Parathyroid adenoma (tissue), 2 donors: Measurements from ENCODE around the gene TBC1D14.
A peak's percentile ranks its signal among the peaks of the same experiment; 100 is the strongest.

Experiments used
- H2AFZ ChIP-seq: fragments of 300-600 bp; sonication (generic); one replicate; pipeline ENCODE4 v1.7.0; 2017; ENCODE audit warnings: antibody characterized with exemption, mild to moderate bottlenecking
- H3K27ac ChIP-seq: fragments of 300-600 bp; sonication (generic); one replicate; pipeline ENCODE4 v1.7.0; 2017
- H3K27me3 ChIP-seq: fragments of 300-600 bp; sonication (generic); one replicate; pipeline ENCODE4 v1.7.0; 2017; ENCODE audit warnings: low read length; ENCODE audit not compliant: control insufficient read depth, insufficient read depth
- H3K36me3 ChIP-seq: fragments of 300-600 bp; sonication (generic); one replicate; pipeline ENCODE4 v1.7.0; 2017; ENCODE audit warnings: low read length; ENCODE audit not compliant: control insufficient read depth, insufficient read depth
- H3K4me1 ChIP-seq: fragments of 300-600 bp; sonication (generic); one replicate; pipeline ENCODE4 v1.7.0; 2017; ENCODE audit warnings: control low read depth
- H3K4me2 ChIP-seq: fragments of 300-600 bp; sonication (generic); one replicate; pipeline ENCODE4 v1.7.0; 2017; ENCODE audit warnings: low read length
- H3K4me3 ChIP-seq: fragments of 300-600 bp; sonication (generic); one replicate; pipeline ENCODE4 v1.7.0; 2017; ENCODE audit warnings: low read depth, low read length
- H3K79me2 ChIP-seq: fragments of 300-600 bp; sonication (generic); one replicate; pipeline ENCODE4 v1.7.0; 2017; ENCODE audit warnings: control low read depth
- H3K9ac ChIP-seq: fragments of 300-600 bp; sonication (generic); one replicate; pipeline ENCODE4 v1.7.0; 2017; ENCODE audit warnings: mild to moderate bottlenecking
- H3K9me3 ChIP-seq: fragments of 300-600 bp; sonication (generic); one replicate; pipeline ENCODE4 v1.7.0; 2017; ENCODE audit warnings: low read length; ENCODE audit not compliant: control insufficient read depth
- CTCF ChIP-seq: fragments of 300-600 bp; sonication (generic); IDR thresholded peaks from one replicate; pipeline ENCODE4 v1.7.0; 2017; ENCODE audit warnings: antibody characterized with exemption, mild to moderate bottlenecking
- donor health status: primary hyperparathyroidism.

The TBC1D14 gene

GRCh38 chr4:7062816-7063215 lies 153.2 kb downstream of the TBC1D14 start:
- no peaks in the 10 kb centered on the region for H3K36me3 ChIP-seq
- H3K4me1 ChIP-seq: no peaks in the 10 kb centered on the region

GRCh38 chr4:7063362-7063761 lies 153.7 kb downstream of the TBC1D14 start:
- Histone ChIP-seq H3K27ac (no peak overlapping the region), H3K36me3 (no peaks in the 10 kb centered on the region), H3K27me3 (no peaks in the 10 kb centered on the region), H3K4me2 (no peak overlapping the region), H3K9ac (no peak overlapping the region), H3K9me3 (no peaks in the 10 kb centered on the region), H2AFZ (no peak overlapping the region), H3K4me1 (no peaks in the 10 kb centered on the region), H3K4me3 (no peak overlapping the region), H3K79me2 (peaks cover 12% of the 10 kb centered on the region)
- TF ChIP-seq CTCF: no peak

More at GRCh38 chr4:7062816-7063215, 153.2 kb downstream of the TBC1D14 start:
- TF ChIP-seq CTCF: no peak
- H3K4me2 ChIP-seq: no peak overlapping the region
- H3K4me3 ChIP-seq: no peak overlapping the region
- no peak overlapping the region for H3K27ac ChIP-seq
- no peak overlapping the region for H3K9ac ChIP-seq
- no peaks in the 10 kb centered on the region for H3K9me3 ChIP-seq
- H3K27me3 ChIP-seq: no peaks in the 10 kb centered on the region
- H3K79me2 ChIP-seq: peaks cover 12% of the 10 kb centered on the region
- no peak overlapping the region for H2AFZ ChIP-seq

GRCh38 chr4:7066006-7066405 lies 156.4 kb downstream of the TBC1D14 start:
- H3K9ac ChIP-seq: no peak overlapping the region

GRCh38 chr4:7066493-7066892 lies 156.9 kb downstream of the TBC1D14 start:
- no peak overlapping the region for H2AFZ ChIP-seq
- H3K9ac ChIP-seq: no peak overlapping the region
- peaks cover 12% of the 10 kb centered on the region for H3K79me2 ChIP-seq
- H3K4me2 ChIP-seq: peak overlapping the region; percentile 74
- H3K27ac ChIP-seq: no peak overlapping the region
- H3K27me3 ChIP-seq: no peaks in the 10 kb centered on the region
- no peak for TF ChIP-seq CTCF
- H3K36me3 ChIP-seq: no peaks in the 10 kb centered on the region
- peak overlapping the region; percentile 86 for H3K4me3 ChIP-seq
- no peaks in the 10 kb centered on the region for H3K4me1 ChIP-seq
- no peaks in the 10 kb centered on the region for H3K9me3 ChIP-seq

More at GRCh38 chr4:7066006-7066405, 156.4 kb downstream of the TBC1D14 start:
- no peak overlapping the region for H2AFZ ChIP-seq
- TF ChIP-seq CTCF: no peak
- no peaks in the 10 kb centered on the region for H3K27me3 ChIP-seq
- no peaks in the 10 kb centered on the region for H3K4me1 ChIP-seq
- no peak overlapping the region for H3K27ac ChIP-seq
- H3K79me2 ChIP-seq: peaks cover 12% of the 10 kb centered on the region
- no peaks in the 10 kb centered on the region for H3K9me3 ChIP-seq
- H3K4me3 ChIP-seq: no peak overlapping the region
- H3K4me2 ChIP-seq: peak overlapping the region; percentile 74
- no peaks in the 10 kb centered on the region for H3K36me3 ChIP-seq

- Histone ChIP-seq H3K9me3 (no peaks in the 10 kb centered on the region), H3K36me3 (no peaks in the 10 kb centered on the region), H3K4me2 (peak overlapping the region; percentile 74), H3K27ac (peak overlapping the region; percentile 79), H3K4me3 (peak overlapping the region; percentile 86), H3K79me2 (peaks cover 12% of the 10 kb centered on the region), H3K4me1 (no peaks in the 10 kb centered on the region), H3K9ac (peak overlapping the region; percentile 13), H3K27me3 (no peaks in the 10 kb centered on the region), H2AFZ (no peak overlapping the region)
- TF ChIP-seq CTCF: no peak
Observed at GRCh38 chr4:7067126-7067451, 157.5 kb downstream of the TBC1D14 start.
